Measurements from ENCODE around the gene LILRB5. TPM values are rescaled to one million over a fixed set of nuclear protein-coding genes. Genes with fewer than 3 reads are reported as not detected.

Gene LILRB5
- total and polyA plus RNA-seq, 2 of the 8 experiments (the other 6 are each of a cell fraction or from before 2014, with no cell fraction given), result 0.05 TPM; not detected in 1

DNA sequence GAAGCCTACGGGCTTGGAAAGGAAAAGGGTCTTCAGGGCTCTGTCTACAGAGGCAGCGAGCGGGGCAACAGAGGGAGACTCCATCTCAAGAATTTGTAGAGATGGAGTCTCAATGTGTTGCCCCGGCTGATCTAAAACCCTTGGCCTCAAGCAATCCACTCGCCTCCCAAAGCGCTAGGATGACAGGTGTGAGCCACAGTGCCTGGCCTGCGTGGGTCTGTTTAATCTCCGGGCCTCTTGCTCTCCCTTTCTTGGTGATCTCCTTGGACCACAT, 48.4 kb downstream of the LILRB5 start:
- H3K4me3 ChIP-seq (ENCODE audit: extremely low read depth in 1 of 4, insufficient read depth in 2 of 4, low read depth in 3 of 4, low read length in 4 of 4), result no peak overlapping the region
- peaks cover 6 to 10% (median 6%) of the 10 kb centered on the region in 4 experiments; a peak in 6 of 7 replicates for H3K4me1 ChIP-seq (replicated peaks in 1 of 4; ENCODE audit: control insufficient read depth in 3 of 4, insufficient read depth in 4 of 4, low read length in 3 of 4)
- peaks cover 39 to 42% of the 10 kb centered on the region in 2 experiments for H4K20me1 ChIP-seq (replicated peaks in 1 of 2; ENCODE audit: control insufficient read depth in 1 of 2, insufficient read depth in 2 of 2, low read length in 2 of 2)
- H3K36me3 ChIP-seq (ENCODE audit: control insufficient read depth in 2 of 4, insufficient read depth in 4 of 4, low read length in 3 of 4), result peaks cover 34 to 46% (median 43%) of the 10 kb centered on the region in 4 experiments
- no peak overlapping the region for H3K18ac ChIP-seq (ENCODE audit: extremely low read depth, low read length)
- no peak overlapping the region for H4K91ac ChIP-seq (replicated peaks; ENCODE audit: insufficient read length, low read length)
- no peak overlapping the region for H2BK12ac ChIP-seq (ENCODE audit: low read depth, low read length)
- FAIRE-seq (no peak), DNase-seq (ENCODE audit: low read depth in 1 of 2, low spot score in 2 of 2) (no peak)
- H2AK5ac ChIP-seq (ENCODE audit: low read depth, low read length), result no peak overlapping the region
- ChIA-PET CTCF (ENCODE audit: partially characterized antibody) (interaction anchor here (1.0 to 1.6 kb wide), 7 partner anchors 19 to 58 kb away, joined by 3 to 6 read pairs (median 4); partner anchors contain the start of gene LILRB5), POLR2A (ENCODE audit: partially characterized antibody) (interaction anchor here (0.6 to 23.4 kb wide), 21 partner anchors 9 to 121 kb away, joined by 3 to 909 read pairs (median 6); partner anchors contain the start of genes CNOT3, LILRB2, LILRB3 and LILRB5)
- no peak overlapping the region; a peak in 1 of 7 replicates for H3K9ac ChIP-seq (replicated peaks in 1 of 4; ENCODE audit: extremely low read depth in 1 of 4, low read depth in 3 of 4, low read length in 3 of 4)
- H2BK20ac ChIP-seq (ENCODE audit: low read length), result no peak overlapping the region
- no peaks in the 10 kb centered on the region for H3K9me3 ChIP-seq (ENCODE audit: insufficient read depth in 2 of 2, low read depth in 1 of 2, low read length in 1 of 2)
- 0 out of 2 replicates have a peak overlapping the region, but pooled peaks have one; percentile 69 for H4K8ac ChIP-seq (ENCODE audit: extremely low read depth, insufficient read depth, low read length)
- no peak overlapping the region for H3K4ac ChIP-seq (replicated peaks; ENCODE audit: insufficient read length, low read depth, low read length)
- H3K4me2 ChIP-seq (ENCODE audit: insufficient read depth in 1 of 2, low read depth in 2 of 2, low read length in 2 of 2), result no peak overlapping the region
- H3K27ac ChIP-seq (ENCODE audit: low read depth, low read length), result no peak overlapping the region
- H3K27me3 ChIP-seq (replicated peaks in 1 of 4; ENCODE audit: control insufficient read depth in 3 of 4, extremely low read depth in 1 of 4, insufficient read depth in 3 of 4, low read length in 3 of 4), result no peaks in the 10 kb centered on the region
- WGBS, 2 experiments (ENCODE audit: extremely low coverage in 1 of 2, insufficient coverage in 1 of 2, insufficient read length in 1 of 2, insufficient replicate concordance in 2 of 2, low coverage in 1 of 2, low lambda C conversion rate in 2 of 2, missing lambda C conversion rate in 1 of 2), result 88% methylated on average over 8 of the region's 8 CpGs; no CpG with 5 or more reads in 1 of the 2 experiments
- no peak for TF ChIP-seq JUND (IDR thresholded peaks at IDR 0.05; ENCODE audit: low read length)
- TF ChIP-seq, protein P1, sequence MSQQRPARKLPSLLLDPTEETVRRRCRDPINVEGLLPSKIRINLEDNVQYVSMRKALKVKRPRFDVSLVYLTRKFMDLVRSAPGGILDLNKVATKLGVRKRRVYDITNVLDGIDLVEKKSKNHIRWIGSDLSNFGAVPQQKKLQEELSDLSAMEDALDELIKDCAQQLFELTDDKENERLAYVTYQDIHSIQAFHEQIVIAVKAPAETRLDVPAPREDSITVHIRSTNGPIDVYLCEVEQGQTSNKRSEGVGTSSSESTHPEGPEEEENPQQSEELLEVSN (IDR thresholded peaks at IDR 0.05), result no peak
- peak in 1 of 2 experiments; percentile 82; a peak in 2 of 3 replicates for TF ChIP-seq POLR2A (IDR thresholded peaks at IDR 0.05; ENCODE audit: control extremely low read depth in 1 of 2, low read depth in 2 of 2, low read length in 2 of 2)
- TF ChIP-seq SIN3A (conservative IDR thresholded peaks at IDR 0.05 in 1 of 2, IDR thresholded peaks at IDR 0.05 in 1 of 2; ENCODE audit: low read depth in 1 of 2, low read length in 2 of 2), result 0 out of 4 replicates have a peak, but pooled peaks of 1 of the 2 experiments have one; percentile 22
- TF ChIP-seq TEAD4 (IDR thresholded peaks at IDR 0.05; ENCODE audit: low read depth, low read length), result no peak
- no peak for TF ChIP-seq RNF2 (IDR thresholded peaks at IDR 0.05; ENCODE audit: borderline replicate concordance, low read depth, low read length, missing control alignments, poor library complexity, severe bottlenecking)
- no peak overlapping the region for H3K56ac ChIP-seq (replicated peaks; ENCODE audit: insufficient read length, low read depth, low read length)
- no peak overlapping the region for H2BK15ac ChIP-seq (ENCODE audit: low read length)
- peaks cover 5 to 32% of the 10 kb centered on the region in 2 experiments for H3K79me2 ChIP-seq (ENCODE audit: control insufficient read depth in 1 of 2, insufficient read depth in 2 of 2, low read length in 2 of 2)
- H2BK5ac ChIP-seq (ENCODE audit: low read depth, low read length), result no peak overlapping the region
- H3K23ac ChIP-seq (ENCODE audit: insufficient read length), result no peak overlapping the region
- H2BK120ac ChIP-seq (replicated peaks; ENCODE audit: low read depth, low read length), result no peak overlapping the region
- H4K5ac ChIP-seq (ENCODE audit: insufficient read length, low read depth, low read length), result no peak overlapping the region
- peaks cover 2% of the 10 kb centered on the region; the same call in 1 of the 2 replicates for H3K23me2 ChIP-seq (ENCODE audit: low read depth, low read length)
- no peak overlapping the region for H3K14ac ChIP-seq (ENCODE audit: insufficient read length)
- H3K79me1 ChIP-seq (ENCODE audit: low read depth, low read length), result peaks cover 15% of the 10 kb centered on the region
- H2AFZ ChIP-seq (ENCODE audit: low read length), result no peak overlapping the region

Data from H1 (cell line).